Gastrocnemius medialis (tissue), 4 donors: ENCODE data around the gene SMIM28.

Experiments
- POLR2A ChIP-seq, 2 donors: fragments of 450-650 bp; IDR thresholded peaks; one replicate each; pipeline ENCODE4 v1.6.1; 2017; ENCODE audit warnings: antibody characterized with exemption in 2 of 2, mild to moderate bottlenecking in 2 of 2, moderate library complexity in 2 of 2
- TF ChIP-seq, protein P1 (sequence below), 5 experiments: fragments of 450-650 bp in 3 of 5; fragments of 200-600 bp in 2 of 5; sonication (generic) in 2 of 5; IDR thresholded peaks in 4 of 5; conservative IDR thresholded peaks in 1 of 5; 1 replicate in 4 of 5; 2 replicates in 1 of 5; pipeline ENCODE4 v1.5.1; 2016 to 2019; ENCODE audit warnings: antibody characterized with exemption in 5 of 5, mild to moderate bottlenecking in 3 of 5, moderate library complexity in 3 of 5

GRCh38 chr6:138334000-138334399, 43.7 kb upstream of the SMIM28 start:
- TF ChIP-seq, protein P1, sequence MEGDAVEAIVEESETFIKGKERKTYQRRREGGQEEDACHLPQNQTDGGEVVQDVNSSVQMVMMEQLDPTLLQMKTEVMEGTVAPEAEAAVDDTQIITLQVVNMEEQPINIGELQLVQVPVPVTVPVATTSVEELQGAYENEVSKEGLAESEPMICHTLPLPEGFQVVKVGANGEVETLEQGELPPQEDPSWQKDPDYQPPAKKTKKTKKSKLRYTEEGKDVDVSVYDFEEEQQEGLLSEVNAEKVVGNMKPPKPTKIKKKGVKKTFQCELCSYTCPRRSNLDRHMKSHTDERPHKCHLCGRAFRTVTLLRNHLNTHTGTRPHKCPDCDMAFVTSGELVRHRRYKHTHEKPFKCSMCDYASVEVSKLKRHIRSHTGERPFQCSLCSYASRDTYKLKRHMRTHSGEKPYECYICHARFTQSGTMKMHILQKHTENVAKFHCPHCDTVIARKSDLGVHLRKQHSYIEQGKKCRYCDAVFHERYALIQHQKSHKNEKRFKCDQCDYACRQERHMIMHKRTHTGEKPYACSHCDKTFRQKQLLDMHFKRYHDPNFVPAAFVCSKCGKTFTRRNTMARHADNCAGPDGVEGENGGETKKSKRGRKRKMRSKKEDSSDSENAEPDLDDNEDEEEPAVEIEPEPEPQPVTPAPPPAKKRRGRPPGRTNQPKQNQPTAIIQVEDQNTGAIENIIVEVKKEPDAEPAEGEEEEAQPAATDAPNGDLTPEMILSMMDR (IDR thresholded peaks at IDR 0.05 in 4 of 5, conservative IDR thresholded peaks at IDR 0.05 in 1 of 5): no peak
- TF ChIP-seq POLR2A (IDR thresholded peaks at IDR 0.05): no peak
